ENCODE data around the gene DAZL. TPM values are rescaled to one million over a fixed set of nuclear protein-coding genes. Genes with fewer than 3 reads are reported as not detected.

DAZL gene
- total RNA-seq, 1 donor from 2014 or later: not detected

GRCh38 chr3:16584880-16585279, 20.3 kb downstream of the DAZL start:
- H3K9me3 ChIP-seq: no peaks in the 10 kb centered on the region
- DNase-seq (ENCODE audit: low spot score in 2 of 2): no peak
- no peak overlapping the region for H3K4me3 ChIP-seq
- H3K36me3 ChIP-seq: no peaks in the 10 kb centered on the region
- no peak overlapping the region for H3K27ac ChIP-seq
- peaks cover 0 to 4% of the 10 kb centered on the region in 2 donors for H3K4me1 ChIP-seq
- no peaks in the 10 kb centered on the region for H3K27me3 ChIP-seq
- intact Hi-C loops (cut with DNase I): no loop called here
- TF ChIP-seq, protein P1, sequence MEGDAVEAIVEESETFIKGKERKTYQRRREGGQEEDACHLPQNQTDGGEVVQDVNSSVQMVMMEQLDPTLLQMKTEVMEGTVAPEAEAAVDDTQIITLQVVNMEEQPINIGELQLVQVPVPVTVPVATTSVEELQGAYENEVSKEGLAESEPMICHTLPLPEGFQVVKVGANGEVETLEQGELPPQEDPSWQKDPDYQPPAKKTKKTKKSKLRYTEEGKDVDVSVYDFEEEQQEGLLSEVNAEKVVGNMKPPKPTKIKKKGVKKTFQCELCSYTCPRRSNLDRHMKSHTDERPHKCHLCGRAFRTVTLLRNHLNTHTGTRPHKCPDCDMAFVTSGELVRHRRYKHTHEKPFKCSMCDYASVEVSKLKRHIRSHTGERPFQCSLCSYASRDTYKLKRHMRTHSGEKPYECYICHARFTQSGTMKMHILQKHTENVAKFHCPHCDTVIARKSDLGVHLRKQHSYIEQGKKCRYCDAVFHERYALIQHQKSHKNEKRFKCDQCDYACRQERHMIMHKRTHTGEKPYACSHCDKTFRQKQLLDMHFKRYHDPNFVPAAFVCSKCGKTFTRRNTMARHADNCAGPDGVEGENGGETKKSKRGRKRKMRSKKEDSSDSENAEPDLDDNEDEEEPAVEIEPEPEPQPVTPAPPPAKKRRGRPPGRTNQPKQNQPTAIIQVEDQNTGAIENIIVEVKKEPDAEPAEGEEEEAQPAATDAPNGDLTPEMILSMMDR (IDR thresholded peaks at IDR 0.05): no peak

DNA sequence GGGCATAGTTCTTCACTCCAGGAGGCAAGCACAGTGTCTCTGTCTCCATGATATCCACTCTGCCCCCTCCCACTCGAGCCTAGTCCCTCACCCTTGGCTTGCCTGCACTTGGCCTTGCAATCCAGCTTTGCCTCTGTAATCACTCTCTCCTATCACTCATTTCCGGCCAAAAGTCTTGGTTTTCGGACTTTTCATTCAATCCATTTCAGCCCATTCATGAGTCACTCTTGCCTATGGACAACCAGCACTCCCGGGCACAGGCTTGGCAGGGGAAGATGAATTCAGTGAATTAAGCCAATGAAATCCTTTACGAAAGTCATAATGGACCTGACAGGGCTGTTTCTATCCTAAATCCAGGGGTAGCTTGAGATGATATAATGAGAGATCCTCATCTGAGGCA, 21.7 kb downstream of the DAZL start:
- Histone ChIP-seq H3K4me1 (peaks cover 0 to 4% of the 10 kb centered on the region in 2 donors), H3K36me3 (no peaks in the 10 kb centered on the region), H3K27me3 (no peaks in the 10 kb centered on the region), H3K27ac (no peak overlapping the region), H3K9me3 (no peaks in the 10 kb centered on the region), H3K4me3 (no peak overlapping the region)
- no peak for DNase-seq (ENCODE audit: low spot score in 2 of 2)
- intact Hi-C loops (cut with DNase I): no loop called here
- TF ChIP-seq, protein P1 (IDR thresholded peaks at IDR 0.05): no peak

- intact Hi-C loops (cut with DNase I): no loop called here
- no peaks in the 10 kb centered on the region for H3K27me3 ChIP-seq
- H3K4me3 ChIP-seq: no peak overlapping the region
- no peaks in the 10 kb centered on the region for H3K9me3 ChIP-seq
- H3K27ac ChIP-seq: no peak overlapping the region
- TF ChIP-seq, protein P1 (IDR thresholded peaks at IDR 0.05): no peak
- no peak for DNase-seq (ENCODE audit: low spot score in 2 of 2)
- H3K36me3 ChIP-seq: no peaks in the 10 kb centered on the region
- no peaks in the 10 kb centered on the region for H3K4me1 ChIP-seq
Measured at GRCh38 chr3:16570113-16570512, 35.1 kb downstream of the DAZL start.

DNA sequence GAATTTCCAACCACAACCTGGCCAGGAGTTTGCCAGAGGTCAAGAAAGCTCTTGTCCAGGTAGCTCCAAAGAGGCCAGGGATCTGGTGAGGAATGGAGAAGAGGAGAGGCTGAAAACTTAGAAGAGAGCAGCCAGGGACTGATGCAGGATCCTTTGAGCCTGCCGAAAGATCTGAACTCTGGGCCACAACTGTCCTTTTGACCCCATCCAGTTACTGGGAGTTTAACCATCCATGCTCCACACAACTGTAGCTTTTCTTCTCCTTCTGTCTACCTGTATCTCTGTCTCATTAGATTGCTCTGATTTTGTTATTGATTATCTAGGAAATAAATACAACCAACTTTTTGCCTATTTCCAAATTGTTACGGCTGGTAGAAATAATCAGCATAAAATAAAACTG, 36.7 kb downstream of the DAZL start:
- Histone ChIP-seq H3K36me3 (no peaks in the 10 kb centered on the region), H3K27ac (no peak overlapping the region), H3K4me1 (no peaks in the 10 kb centered on the region), H3K9me3 (no peaks in the 10 kb centered on the region), H3K4me3 (no peak overlapping the region), H3K27me3 (no peaks in the 10 kb centered on the region)
- TF ChIP-seq, protein P1 (IDR thresholded peaks at IDR 0.05): no peak
- DNase-seq (ENCODE audit: low spot score in 2 of 2): no peak
- intact Hi-C loops (cut with DNase I): no loop called here

DNA sequence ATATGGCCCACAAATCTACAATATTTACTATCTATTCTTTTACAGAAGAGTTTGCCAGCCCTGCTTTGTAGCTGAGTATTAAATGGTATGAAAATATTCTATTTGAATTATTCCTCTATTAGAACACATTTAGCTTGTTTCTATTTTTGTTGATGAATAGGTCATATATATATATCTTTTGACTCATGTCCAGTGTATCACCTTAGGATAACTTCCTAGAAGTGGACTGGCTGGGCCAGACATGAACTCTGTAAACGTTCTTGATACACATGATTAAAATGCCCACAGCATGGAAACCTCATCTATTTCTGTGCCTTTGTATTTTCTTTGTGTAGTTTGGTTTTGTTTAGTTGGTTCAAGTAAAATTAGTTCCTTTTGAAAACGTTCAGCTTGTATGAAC, 37.1 kb downstream of the DAZL start:
- Histone ChIP-seq H3K4me1 (no peaks in the 10 kb centered on the region), H3K4me3 (no peak overlapping the region), H3K27ac (no peak overlapping the region), H3K36me3 (no peaks in the 10 kb centered on the region), H3K9me3 (peaks cover 0 to 3% of the 10 kb centered on the region in 2 donors), H3K27me3 (no peaks in the 10 kb centered on the region)
- no peak for DNase-seq (ENCODE audit: low spot score in 2 of 2)
- TF ChIP-seq, protein P1 (IDR thresholded peaks at IDR 0.05): no peak
- intact Hi-C loops (cut with DNase I): no loop called here

All from ascending aorta (tissue), 2 donors.